ENCODE results near the gene CFAP251. TPM values are rescaled to one million over a fixed set of nuclear protein-coding genes. Genes with fewer than 3 reads are reported as not detected.

Gene CFAP251
- total and polyA plus RNA-seq, 2 experiments from 2014 or later = 3.0 to 3.7 TPM

GRCh38 chr12:121903202-121903601 is 15.2 kb upstream of the CFAP251 start:
- 97% methylated on average over 2 of the region's 2 CpGs for WGBS (ENCODE audit: low lambda C conversion rate, missing lambda C conversion rate)
- Histone ChIP-seq H3K27ac (no peak overlapping the region), H3K27me3 (no peaks in the 10 kb centered on the region), H3K36me3 (replicated peaks; ENCODE audit: insufficient read depth, low read depth) (no peaks in the 10 kb centered on the region), H3K9me2 (replicated peaks; ENCODE audit: insufficient read depth) (no peaks in the 10 kb centered on the region), H3K9me3 (ENCODE audit: low read depth) (no peaks in the 10 kb centered on the region), H3K4me3 (no peak overlapping the region), H3K4me1 (ENCODE audit: insufficient read depth) (no peaks in the 10 kb centered on the region), H4K20me1 (ENCODE audit: insufficient read depth, poor library complexity, severe bottlenecking) (no peaks in the 10 kb centered on the region), H2AFZ (no peak overlapping the region), H3K79me2 (peaks cover under 1% of the 10 kb centered on the region), H3K4me2 (no peak overlapping the region)
- no peak for TF ChIP-seq CTCF (IDR thresholded peaks at IDR 0.05; ENCODE audit: poor library complexity)
- no peak for TF ChIP-seq EZH2 (IDR thresholded peaks at IDR 0.05; ENCODE audit: borderline replicate concordance)
- no peak for TF ChIP-seq EZH2phosphoT487 (IDR thresholded peaks at IDR 0.05; ENCODE audit: low read depth, severe bottlenecking, unreplicated experiment)
- no peak for DNase-seq (ENCODE audit: low spot score)

GRCh38 chr12:121905746-121906145 is 12.6 kb upstream of the CFAP251 start:
- 38% methylated on average over 4 of the region's 4 CpGs for WGBS (ENCODE audit: low lambda C conversion rate, missing lambda C conversion rate)
- no peaks in the 10 kb centered on the region for H3K27me3 ChIP-seq

DNA sequence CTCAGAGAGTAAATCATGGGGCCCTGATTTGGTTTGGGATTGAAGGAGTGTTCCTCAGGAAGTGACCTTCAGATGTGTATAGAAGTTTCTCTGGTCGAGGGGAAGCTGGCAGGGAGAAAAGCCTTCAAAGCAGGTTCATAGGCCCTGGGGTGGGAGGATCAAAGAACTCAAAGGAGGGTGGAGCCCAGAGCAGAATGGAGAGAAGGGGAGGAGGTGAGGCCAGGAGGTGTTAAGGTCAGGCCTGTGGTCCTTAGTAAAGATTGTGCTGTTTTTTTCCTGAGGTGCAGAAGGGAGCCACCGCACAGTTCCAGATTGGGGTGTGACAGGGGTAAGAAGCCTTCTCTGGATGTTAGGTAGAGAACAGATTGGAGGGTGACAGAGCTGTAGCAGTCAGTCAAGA is 9.7 kb upstream of the CFAP251 start:
- no peak overlapping the region for H3K4me3 ChIP-seq
- no peak for TF ChIP-seq EZH2phosphoT487 (IDR thresholded peaks at IDR 0.05; ENCODE audit: low read depth, severe bottlenecking, unreplicated experiment)
- TF ChIP-seq CTCF (IDR thresholded peaks at IDR 0.05; ENCODE audit: poor library complexity) = no peak
- no peak for TF ChIP-seq EZH2 (IDR thresholded peaks at IDR 0.05; ENCODE audit: borderline replicate concordance)
- no peaks in the 10 kb centered on the region for H3K79me2 ChIP-seq
- no peaks in the 10 kb centered on the region for H3K9me3 ChIP-seq (ENCODE audit: low read depth)
- H3K27ac ChIP-seq = no peak overlapping the region
- H3K27me3 ChIP-seq = no peaks in the 10 kb centered on the region
- no peak for DNase-seq (ENCODE audit: low spot score)
- H3K4me1 ChIP-seq (ENCODE audit: insufficient read depth) = no peaks in the 10 kb centered on the region
- 76% methylated on average over 2 of the region's 2 CpGs for WGBS (ENCODE audit: low lambda C conversion rate, missing lambda C conversion rate)
- no peak overlapping the region for H2AFZ ChIP-seq
- no peaks in the 10 kb centered on the region for H3K9me2 ChIP-seq (replicated peaks; ENCODE audit: insufficient read depth)
- no peak overlapping the region for H3K4me2 ChIP-seq
- H4K20me1 ChIP-seq (ENCODE audit: insufficient read depth, poor library complexity, severe bottlenecking) = no peaks in the 10 kb centered on the region
- no peaks in the 10 kb centered on the region for H3K36me3 ChIP-seq (replicated peaks; ENCODE audit: insufficient read depth, low read depth)

More at GRCh38 chr12:121905746-121906145, 12.6 kb upstream of the CFAP251 start:
- TF ChIP-seq EZH2 (IDR thresholded peaks at IDR 0.05; ENCODE audit: borderline replicate concordance) = no peak
- TF ChIP-seq CTCF (IDR thresholded peaks at IDR 0.05; ENCODE audit: poor library complexity) = no peak
- no peak for TF ChIP-seq EZH2phosphoT487 (IDR thresholded peaks at IDR 0.05; ENCODE audit: low read depth, severe bottlenecking, unreplicated experiment)
- Histone ChIP-seq H3K36me3 (replicated peaks; ENCODE audit: insufficient read depth, low read depth) (no peaks in the 10 kb centered on the region), H3K4me2 (no peak overlapping the region), H3K4me3 (no peak overlapping the region), H3K79me2 (no peaks in the 10 kb centered on the region), H2AFZ (no peak overlapping the region), H3K27ac (peak overlapping the region; percentile 71), H4K20me1 (ENCODE audit: insufficient read depth, poor library complexity, severe bottlenecking) (no peaks in the 10 kb centered on the region), H3K4me1 (ENCODE audit: insufficient read depth) (no peaks in the 10 kb centered on the region), H3K9me3 (ENCODE audit: low read depth) (no peaks in the 10 kb centered on the region), H3K9me2 (replicated peaks; ENCODE audit: insufficient read depth) (no peaks in the 10 kb centered on the region)
- DNase-seq (ENCODE audit: low spot score) = peak; percentile 34
